ENCODE results near the gene ENTREP3. TPM values are rescaled to one million over a fixed set of nuclear protein-coding genes. Genes with fewer than 3 reads are reported as not detected.

ENTREP3 gene
- total RNA-seq, 2 donors from 2014 or later, result 8.6 to 9.3 TPM

DNA sequence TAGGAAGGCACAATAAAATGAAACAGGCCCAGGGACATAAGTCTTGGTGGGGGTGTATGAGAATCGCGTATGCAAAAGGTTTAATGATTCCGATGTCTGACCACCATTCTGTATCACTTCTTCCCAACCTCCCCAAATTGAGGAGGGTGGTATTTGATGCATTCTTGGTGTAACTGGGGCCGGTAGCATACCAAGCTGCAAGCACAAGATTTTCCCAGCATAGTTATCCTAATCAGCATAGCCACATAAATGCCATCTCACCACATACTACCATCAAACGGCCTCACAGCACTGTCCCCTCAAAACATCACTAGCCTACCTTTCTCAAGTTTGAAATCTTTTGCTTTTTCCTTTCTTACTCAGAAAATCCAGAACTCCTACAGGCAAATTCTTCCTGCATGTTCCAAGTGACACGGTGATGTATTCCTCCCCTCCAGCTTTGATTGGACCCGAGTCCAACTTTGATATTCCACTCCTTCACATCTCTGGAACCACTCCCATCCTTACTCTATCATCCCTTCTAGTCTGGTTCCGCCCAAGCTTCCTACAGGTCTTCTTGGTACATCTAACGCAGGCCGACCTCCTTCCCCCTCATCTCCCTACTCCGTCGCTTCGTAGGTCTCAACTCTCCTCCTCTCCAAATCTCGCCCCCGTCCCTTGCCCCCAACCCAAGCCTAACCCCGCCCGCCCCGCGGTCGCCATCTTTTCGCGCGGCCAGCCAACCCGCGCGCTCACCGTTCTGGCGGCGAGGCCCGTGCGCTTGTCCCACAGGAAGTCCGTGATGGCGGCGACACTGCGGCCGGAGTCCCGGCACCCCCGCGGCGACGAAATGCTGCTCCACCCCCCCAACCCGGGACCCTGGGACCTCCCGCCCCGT is 17.4 kb upstream of the ENTREP3 start:
- H3K36me3 Mint-ChIP-seq (ENCODE audit: low read depth), result peaks cover 7% of the 10 kb centered on the region
- H3K4me3 Mint-ChIP-seq, result peak overlapping the region; percentile 98
- DNase-seq (no peak), ATAC-seq (peak; percentile 44)
- peaks cover 36% of the 10 kb centered on the region for H3K4me1 Mint-ChIP-seq
- no peaks in the 10 kb centered on the region for H3K27me3 Mint-ChIP-seq
- H3K27ac Mint-ChIP-seq, result peak overlapping the region; percentile 87
- H3K9me3 ChIP-seq (ENCODE audit: control insufficient read depth, low read length, poor library complexity, severe bottlenecking), result no peaks in the 10 kb centered on the region

DNA sequence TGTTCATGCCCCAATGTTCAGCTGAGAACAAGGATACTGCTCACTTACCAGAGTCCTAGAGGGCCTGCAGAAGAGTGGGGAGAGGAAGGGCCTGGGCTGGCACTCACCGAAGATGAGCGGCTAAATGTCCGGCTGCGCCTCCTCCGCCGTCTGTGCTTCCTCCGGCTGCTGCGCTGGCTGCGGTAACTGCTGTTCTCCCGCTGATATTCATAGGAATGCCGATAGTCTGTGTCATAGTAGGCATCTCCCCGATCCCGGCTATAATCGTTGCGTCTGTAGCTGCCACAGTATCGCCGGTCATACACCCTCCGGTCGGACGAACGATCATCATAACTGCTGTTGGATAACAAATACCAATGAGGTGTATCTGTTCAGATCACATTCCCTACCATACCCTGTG is 14.1 kb upstream of the ENTREP3 start:
- no peaks in the 10 kb centered on the region for H3K27me3 Mint-ChIP-seq
- no peak for ATAC-seq
- H3K4me3 Mint-ChIP-seq, result no peak overlapping the region
- DNase-seq, result no peak
- H3K27ac Mint-ChIP-seq, result no peak overlapping the region
- H3K9me3 ChIP-seq (ENCODE audit: control insufficient read depth, low read length, poor library complexity, severe bottlenecking), result no peaks in the 10 kb centered on the region
- peaks cover 27% of the 10 kb centered on the region for H3K4me1 Mint-ChIP-seq
- H3K36me3 Mint-ChIP-seq (ENCODE audit: low read depth), result peaks cover 7% of the 10 kb centered on the region

DNA sequence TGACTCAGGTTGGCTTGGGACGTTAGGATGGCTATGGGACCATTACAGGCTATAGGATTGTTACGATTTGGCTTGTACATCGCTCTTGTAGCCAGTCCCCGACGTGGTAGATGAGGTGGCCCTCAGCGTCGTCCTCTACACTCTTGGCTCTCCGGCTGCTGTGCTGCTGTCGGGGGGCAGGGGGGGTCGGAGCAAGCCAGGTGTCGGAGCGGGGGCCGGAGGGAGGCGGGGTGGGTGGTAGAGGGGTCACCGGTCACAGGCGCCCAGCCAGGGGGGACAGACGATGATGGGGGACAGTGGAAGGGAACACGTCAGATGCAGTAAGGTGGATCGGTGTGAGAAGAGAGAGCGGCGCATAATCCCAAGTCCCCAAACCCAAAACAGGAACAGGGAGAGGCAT is 13.3 kb upstream of the ENTREP3 start:
- Mint-ChIP-seq H3K27me3 (no peaks in the 10 kb centered on the region), H3K4me1 (peaks cover 25% of the 10 kb centered on the region), H3K27ac (no peak overlapping the region), H3K36me3 (ENCODE audit: low read depth) (peaks cover 7% of the 10 kb centered on the region), H3K4me3 (no peak overlapping the region)
- DNase-seq (no peak), ATAC-seq (no peak)
- H3K9me3 ChIP-seq (ENCODE audit: control insufficient read depth, low read length, poor library complexity, severe bottlenecking), result no peaks in the 10 kb centered on the region

DNA sequence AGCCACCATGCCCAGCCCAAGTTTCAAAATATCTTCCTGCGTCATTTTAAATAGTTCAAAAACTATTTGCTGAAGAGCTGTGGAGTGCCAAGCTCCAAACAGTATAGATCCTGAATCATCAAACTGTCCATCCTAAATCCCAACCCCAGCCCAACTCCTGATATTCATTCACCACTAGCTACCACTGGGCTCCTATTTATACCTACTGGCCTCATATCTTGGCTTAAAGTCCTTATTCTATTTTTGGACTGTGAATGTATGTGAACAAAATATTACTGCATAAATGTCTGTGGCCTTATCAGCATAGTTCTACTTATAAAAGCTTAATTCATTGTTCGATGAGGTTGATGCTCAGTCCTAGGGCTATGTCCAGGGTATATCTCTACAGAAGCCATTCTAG is 12.1 kb upstream of the ENTREP3 start:
- Mint-ChIP-seq H3K27ac (no peak overlapping the region), H3K27me3 (no peaks in the 10 kb centered on the region), H3K36me3 (ENCODE audit: low read depth) (peaks cover 5% of the 10 kb centered on the region), H3K4me3 (no peak overlapping the region), H3K4me1 (peaks cover 22% of the 10 kb centered on the region)
- no peak for DNase-seq
- no peaks in the 10 kb centered on the region for H3K9me3 ChIP-seq (ENCODE audit: control insufficient read depth, low read length, poor library complexity, severe bottlenecking)
- ATAC-seq, result no peak

DNA sequence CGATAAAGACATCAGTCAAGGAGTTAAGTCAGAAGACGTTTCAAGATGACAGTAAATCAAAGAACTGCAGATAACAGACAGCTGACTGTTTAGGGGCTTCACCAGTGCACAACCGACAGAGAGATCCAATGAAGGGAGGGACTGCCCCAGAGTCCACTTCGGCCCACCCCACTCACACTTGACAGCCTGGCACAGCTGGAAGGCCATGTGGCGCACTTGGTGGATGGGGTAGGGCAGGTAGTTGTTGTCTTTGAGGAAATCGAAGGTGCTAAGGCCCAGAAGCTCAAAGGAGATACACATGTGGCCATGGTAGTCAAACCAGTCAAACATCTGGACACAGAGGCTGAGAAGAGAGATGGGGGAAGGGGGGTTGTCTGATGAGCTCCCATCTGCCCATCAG is 11.3 kb upstream of the ENTREP3 start:
- Mint-ChIP-seq H3K4me3 (no peak overlapping the region), H3K27ac (no peak overlapping the region), H3K27me3 (no peaks in the 10 kb centered on the region), H3K36me3 (ENCODE audit: low read depth) (peaks cover 7% of the 10 kb centered on the region), H3K4me1 (peaks cover 27% of the 10 kb centered on the region)
- H3K9me3 ChIP-seq (ENCODE audit: control insufficient read depth, low read length, poor library complexity, severe bottlenecking), result no peaks in the 10 kb centered on the region
- DNase-seq, result no peak
- ATAC-seq, result no peak

- H3K9me3 ChIP-seq (ENCODE audit: control insufficient read depth, low read length, poor library complexity, severe bottlenecking), result no peaks in the 10 kb centered on the region
- ATAC-seq, result no peak
- Mint-ChIP-seq H3K27ac (peak overlapping the region; percentile 79), H3K4me3 (peak overlapping the region; percentile 45), H3K4me1 (peaks cover 28% of the 10 kb centered on the region), H3K36me3 (ENCODE audit: low read depth) (peaks cover 4% of the 10 kb centered on the region), H3K27me3 (no peaks in the 10 kb centered on the region)
- DNase-seq, result no peak
These were observed 7.8 kb upstream of the ENTREP3 start for GRCh38 chr1:155263067-155263466.

DNA sequence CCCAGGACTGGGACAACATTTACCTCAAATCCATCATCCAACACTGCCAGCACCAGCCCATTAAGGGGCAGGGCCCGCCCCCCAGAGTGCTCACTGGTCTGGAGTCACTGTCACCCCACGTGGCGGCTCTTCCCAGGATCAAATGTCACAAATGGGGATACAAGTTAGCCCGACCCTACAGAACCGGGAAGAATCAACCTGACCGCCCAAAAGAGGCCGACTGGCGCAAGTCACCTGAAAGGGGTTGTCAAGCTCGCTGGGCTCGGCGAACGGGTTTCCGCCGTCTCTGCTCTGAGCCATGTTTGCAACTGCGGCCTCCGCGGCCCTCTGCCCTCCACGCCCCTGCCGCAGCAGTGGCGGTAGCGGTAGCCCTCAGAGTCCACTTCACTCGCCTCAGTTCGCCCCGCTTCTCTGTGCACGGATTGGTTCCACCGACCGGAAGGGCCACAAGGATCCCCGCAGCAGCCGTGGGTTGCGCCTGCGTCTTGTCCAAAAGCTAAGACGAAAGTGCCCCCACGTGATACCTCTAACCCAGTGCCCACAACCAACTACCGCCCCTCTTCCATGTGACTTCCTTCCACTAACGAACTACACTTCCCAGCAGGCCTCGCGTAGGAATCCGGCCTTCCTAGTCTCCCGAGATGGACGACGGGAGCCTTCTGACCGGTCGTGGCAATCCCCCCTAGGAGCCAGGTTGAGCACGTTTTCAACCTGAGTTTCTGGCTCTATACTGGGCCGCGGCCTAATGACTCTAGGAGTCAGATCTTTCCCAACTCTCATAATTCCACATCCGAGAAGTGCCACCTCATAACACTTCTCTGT is 6.8 kb upstream of the ENTREP3 start, which contains the start of gene SCAMP3:
Gene SCAMP3 (minus strand): TSS at position 509 of the 822 bp plus-strand sequence. CDS start 209 bp downstream, at position 300.
- Mint-ChIP-seq H3K27me3 (no peaks in the 10 kb centered on the region), H3K36me3 (ENCODE audit: low read depth) (peaks cover 8% of the 10 kb centered on the region), H3K4me3 (peak within 1 kb of the TSS; percentile 100), H3K4me1 (peaks cover 33% of the 10 kb centered on the region), H3K27ac (peak within 1 kb of the TSS; percentile 99)
- H3K9me3 ChIP-seq (ENCODE audit: control insufficient read depth, low read length, poor library complexity, severe bottlenecking), result no peaks in the 10 kb centered on the region
- peak; percentile 99 for ATAC-seq
- DNase-seq, result peak; percentile 61 to 80 (median 73)

- peak overlapping the region; percentile 100 for H3K4me3 Mint-ChIP-seq
These were observed 6.2 kb upstream of the ENTREP3 start for GRCh38 chr1:155261493-155261851.

GRCh38 chr1:155260276-155260675 is 5.0 kb upstream of the ENTREP3 start:
- Mint-ChIP-seq H3K27ac (peak overlapping the region; percentile 99), H3K4me3 (peak overlapping the region; percentile 53), H3K4me1 (peaks cover 42% of the 10 kb centered on the region), H3K36me3 (ENCODE audit: low read depth) (peaks cover 11% of the 10 kb centered on the region), H3K27me3 (no peaks in the 10 kb centered on the region)
- DNase-seq, result no peak
- H3K9me3 ChIP-seq (ENCODE audit: control insufficient read depth, low read length, poor library complexity, severe bottlenecking), result no peaks in the 10 kb centered on the region
- ATAC-seq, result no peak

More at GRCh38 chr1:155261493-155261851, 6.2 kb upstream of the ENTREP3 start:
- H3K36me3 Mint-ChIP-seq (ENCODE audit: low read depth), result peaks cover 11% of the 10 kb centered on the region
- DNase-seq (no peak), ATAC-seq (peak; percentile 32)
- H3K27ac Mint-ChIP-seq, result peak overlapping the region; percentile 99
- H3K4me1 Mint-ChIP-seq, result peaks cover 39% of the 10 kb centered on the region
- no peaks in the 10 kb centered on the region for H3K27me3 Mint-ChIP-seq
- no peaks in the 10 kb centered on the region for H3K9me3 ChIP-seq (ENCODE audit: control insufficient read depth, low read length, poor library complexity, severe bottlenecking)

- no peak for DNase-seq
- no peaks in the 10 kb centered on the region for H3K9me3 ChIP-seq (ENCODE audit: control insufficient read depth, low read length, poor library complexity, severe bottlenecking)
- ATAC-seq, result no peak
- Mint-ChIP-seq H3K36me3 (ENCODE audit: low read depth) (peaks cover 8% of the 10 kb centered on the region), H3K4me1 (peaks cover 42% of the 10 kb centered on the region), H3K4me3 (peak overlapping the region; percentile 86), H3K27me3 (no peaks in the 10 kb centered on the region), H3K27ac (peak overlapping the region; percentile 92)
These were observed 972 bp upstream of the ENTREP3 start for GRCh38 chr1:155256058-155256852.

GRCh38 chr1:155254714-155255242 is 505 bp downstream of the ENTREP3 start:
- Mint-ChIP-seq H3K27me3 (no peaks in the 10 kb centered on the region), H3K4me3 (peak overlapping the region; percentile 86), H3K27ac (no peak overlapping the region), H3K36me3 (ENCODE audit: low read depth) (peaks cover 8% of the 10 kb centered on the region), H3K4me1 (peaks cover 38% of the 10 kb centered on the region)
- ATAC-seq (no peak), DNase-seq (no peak)
- no peaks in the 10 kb centered on the region for H3K9me3 ChIP-seq (ENCODE audit: control insufficient read depth, low read length, poor library complexity, severe bottlenecking)

DNA sequence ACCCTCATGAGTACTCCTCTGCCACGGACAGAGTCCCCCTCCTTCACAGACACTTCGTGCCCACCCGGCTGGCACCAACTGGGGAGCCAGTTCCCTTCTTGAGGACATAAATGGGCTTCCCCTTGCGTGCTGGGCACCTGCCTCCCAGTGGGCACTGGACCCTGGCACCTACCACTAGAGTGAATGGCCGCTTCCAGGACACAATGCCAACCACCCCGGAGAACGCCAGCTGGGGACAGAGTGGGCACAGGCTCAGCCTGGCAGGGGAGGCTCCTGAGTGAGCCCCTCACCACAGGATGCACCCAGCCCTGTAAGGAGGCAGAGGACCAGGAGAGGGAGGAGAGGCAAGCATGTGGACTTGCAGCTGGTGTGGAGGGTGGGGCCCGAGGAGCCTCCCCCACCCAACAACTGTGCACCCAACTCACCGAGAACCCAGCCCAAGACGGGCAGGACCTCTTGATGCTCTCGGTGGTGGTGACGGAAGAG is 1.0 kb downstream of the ENTREP3 start:
- ATAC-seq (no peak), DNase-seq (no peak)
- Mint-ChIP-seq H3K27me3 (no peaks in the 10 kb centered on the region), H3K4me3 (peak overlapping the region; percentile 86), H3K36me3 (ENCODE audit: low read depth) (peaks cover 8% of the 10 kb centered on the region), H3K27ac (peak overlapping the region; percentile 59), H3K4me1 (peaks cover 38% of the 10 kb centered on the region)
- H3K9me3 ChIP-seq (ENCODE audit: control insufficient read depth, low read length, poor library complexity, severe bottlenecking), result no peaks in the 10 kb centered on the region
